Peyer's patch (tissue), 4 donors: ENCODE measurements around the gene CDKAL1.

Source experiments
- CTCF ChIP-seq, 6 experiments: fragments of 450-650 bp in 4 of 6; fragments of 200-600 bp in 2 of 6; sonication (generic) in 1 of 6; IDR thresholded peaks; one replicate each; pipeline ENCODE4 v1.5.1; 2017 to 2019; ENCODE audit warnings: antibody characterized with exemption in 6 of 6, mild to moderate bottlenecking in 3 of 6, moderate library complexity in 1 of 6
- POLR2A ChIP-seq, 2 donors: fragments of 450-650 bp; IDR thresholded peaks; one replicate each; pipeline ENCODE4 v1.5.1; 2017; ENCODE audit warnings: antibody characterized with exemption in 2 of 2, mild to moderate bottlenecking in 2 of 2, moderate library complexity in 2 of 2

- TF ChIP-seq CTCF (IDR thresholded peaks at IDR 0.05) (no peak), POLR2A (IDR thresholded peaks at IDR 0.05) (no peak)
Measured at GRCh38 chr6:20532881-20533280, 1.4 kb upstream of the CDKAL1 start.
